Testis (tissue), 2 donors: ENCODE data around the gene ATP8A1.

Experiments used
- CTCF ChIP-seq, 3 experiments: fragments of 450-650 bp in 2 of 3; fragments of 200-600 bp in 1 of 3; sonication (generic) in 1 of 3; IDR thresholded peaks; one replicate each; pipeline ENCODE4 v1.5.1; 2016 to 2019; ENCODE audit warnings: antibody characterized with exemption in 3 of 3, mild to moderate bottlenecking in 2 of 3, moderate library complexity in 1 of 3
- POLR2A ChIP-seq: fragments of 450-650 bp; IDR thresholded peaks from one replicate; pipeline ENCODE4 v1.6.1; 2017; ENCODE audit warnings: antibody characterized with exemption, mild to moderate bottlenecking, moderate library complexity

- TF ChIP-seq CTCF (IDR thresholded peaks at IDR 0.05) (no peak), POLR2A (no peak)
These were observed 141.6 kb downstream of the ATP8A1 start for GRCh38 chr4:42515156-42515884.
